Measurements from ENCODE around the gene PRDM16.

PRDM16 gene

GRCh38 chr1:3040004-3040403 is 29.0 kb upstream of the PRDM16 start:
- Histone ChIP-seq H3K4me2 (ENCODE audit: low read depth, low read length, poor library complexity, severe bottlenecking) (peak overlapping the region; percentile 41), H3K9me3 (ENCODE audit: insufficient read depth, low read depth, low read length) (no peaks in the 10 kb centered on the region), H3K79me2 (ENCODE audit: insufficient read depth, low read length) (no peaks in the 10 kb centered on the region), H3K9me2 (replicated peaks; ENCODE audit: low read depth, low read length) (no peaks in the 10 kb centered on the region), H3F3A (ENCODE audit: low read depth) (no peaks in the 10 kb centered on the region), H4K20me1 (ENCODE audit: insufficient read depth, low read length, poor library complexity, severe bottlenecking) (no peaks in the 10 kb centered on the region), H2AFZ (ENCODE audit: low read length) (no peak overlapping the region; the same call in 1 of the 2 replicates), H3K4me3 (ENCODE audit: low read length, poor library complexity, severe bottlenecking) (no peak overlapping the region), H3K9ac (ENCODE audit: low read depth, low read length, poor library complexity, severe bottlenecking) (peak overlapping the region; percentile 49), H3K36me3 (ENCODE audit: insufficient read depth, low read length) (no peaks in the 10 kb centered on the region), H3K27me3 (ENCODE audit: insufficient read depth, low read length, poor library complexity, severe bottlenecking) (no peaks in the 10 kb centered on the region), H3K4me1 (ENCODE audit: insufficient read depth, low read length, poor library complexity, severe bottlenecking) (peaks cover 46% of the 10 kb centered on the region)
- TF ChIP-seq CTCF (conservative IDR thresholded peaks at IDR 0.05; ENCODE audit: low read length) (no peak), EZH2phosphoT487 (IDR thresholded peaks at IDR 0.05; ENCODE audit: borderline replicate concordance) (no peak)

DNA sequence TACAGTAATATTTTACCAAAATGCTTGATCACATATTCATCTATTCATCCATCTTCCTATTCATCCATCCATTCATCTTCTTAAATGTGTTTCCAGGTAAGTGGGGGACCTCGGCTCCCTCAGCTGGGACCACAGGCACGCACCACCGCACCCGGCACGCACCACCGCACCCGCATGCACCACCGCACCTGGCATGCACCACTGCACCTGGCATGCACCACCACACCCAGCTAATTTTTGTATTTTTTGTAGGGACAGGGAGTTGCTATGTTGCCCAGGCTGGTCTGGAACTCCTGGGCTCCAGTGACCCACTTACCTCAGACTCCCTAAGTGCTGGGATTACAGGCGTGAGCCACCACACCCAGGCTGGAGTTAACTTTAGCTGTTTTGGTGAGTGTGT is 26.5 kb upstream of the PRDM16 start:
- TF ChIP-seq CTCF (conservative IDR thresholded peaks at IDR 0.05; ENCODE audit: low read length): no peak
- TF ChIP-seq EZH2phosphoT487 (IDR thresholded peaks at IDR 0.05; ENCODE audit: borderline replicate concordance): no peak
- H3K9ac ChIP-seq (ENCODE audit: low read depth, low read length, poor library complexity, severe bottlenecking): no peak overlapping the region
- no peaks in the 10 kb centered on the region for H3K9me3 ChIP-seq (ENCODE audit: insufficient read depth, low read depth, low read length)
- H4K20me1 ChIP-seq (ENCODE audit: insufficient read depth, low read length, poor library complexity, severe bottlenecking): no peaks in the 10 kb centered on the region
- H3K4me3 ChIP-seq (ENCODE audit: low read length, poor library complexity, severe bottlenecking): no peak overlapping the region
- H3F3A ChIP-seq (ENCODE audit: low read depth): no peaks in the 10 kb centered on the region
- no peaks in the 10 kb centered on the region for H3K9me2 ChIP-seq (replicated peaks; ENCODE audit: low read depth, low read length)
- no peak overlapping the region for H3K4me2 ChIP-seq (ENCODE audit: low read depth, low read length, poor library complexity, severe bottlenecking)
- no peak overlapping the region for H2AFZ ChIP-seq (ENCODE audit: low read length)
- no peaks in the 10 kb centered on the region for H3K36me3 ChIP-seq (ENCODE audit: insufficient read depth, low read length)
- peaks cover 27% of the 10 kb centered on the region for H3K4me1 ChIP-seq (ENCODE audit: insufficient read depth, low read length, poor library complexity, severe bottlenecking)
- H3K27me3 ChIP-seq (ENCODE audit: insufficient read depth, low read length, poor library complexity, severe bottlenecking): no peaks in the 10 kb centered on the region
- H3K79me2 ChIP-seq (ENCODE audit: insufficient read depth, low read length): no peaks in the 10 kb centered on the region

GRCh38 chr1:3049164-3049563 is 19.8 kb upstream of the PRDM16 start:
- H3F3A ChIP-seq (ENCODE audit: low read depth): no peaks in the 10 kb centered on the region
- H3K27me3 ChIP-seq (ENCODE audit: insufficient read depth, low read length, poor library complexity, severe bottlenecking): no peaks in the 10 kb centered on the region
- no peak overlapping the region for H3K9ac ChIP-seq (ENCODE audit: low read depth, low read length, poor library complexity, severe bottlenecking)
- H4K20me1 ChIP-seq (ENCODE audit: insufficient read depth, low read length, poor library complexity, severe bottlenecking): no peaks in the 10 kb centered on the region
- H3K9me3 ChIP-seq (ENCODE audit: insufficient read depth, low read depth, low read length): no peaks in the 10 kb centered on the region
- TF ChIP-seq EZH2phosphoT487 (IDR thresholded peaks at IDR 0.05; ENCODE audit: borderline replicate concordance): no peak
- no peak for TF ChIP-seq CTCF (conservative IDR thresholded peaks at IDR 0.05; ENCODE audit: low read length)
- no peaks in the 10 kb centered on the region for H3K4me1 ChIP-seq (ENCODE audit: insufficient read depth, low read length, poor library complexity, severe bottlenecking)
- H2AFZ ChIP-seq (ENCODE audit: low read length): no peak overlapping the region
- H3K36me3 ChIP-seq (ENCODE audit: insufficient read depth, low read length): no peaks in the 10 kb centered on the region
- no peak overlapping the region for H3K4me2 ChIP-seq (ENCODE audit: low read depth, low read length, poor library complexity, severe bottlenecking)
- no peaks in the 10 kb centered on the region for H3K9me2 ChIP-seq (replicated peaks; ENCODE audit: low read depth, low read length)
- H3K79me2 ChIP-seq (ENCODE audit: insufficient read depth, low read length): no peaks in the 10 kb centered on the region
- H3K4me3 ChIP-seq (ENCODE audit: low read length, poor library complexity, severe bottlenecking): no peak overlapping the region
